HG02678 (cell line): ENCODE results near the gene TLCD4.
"Not testable (repeated sequence)": the region's sequence is repeated elsewhere in the genome, so short reads cannot be mapped to it uniquely, and the experiment has no call there.

Source experiments
- ATAC-seq: cut with Tn5 transposase; IDR thresholded peaks from one replicate; pipeline ENCODE4 v1.9.1; 2021; ENCODE audit warnings: mild to moderate bottlenecking, moderate library complexity; ENCODE audit not compliant: unreplicated experiment

Gene TLCD4

GRCh38 chr1:95117207-95118066, at the start of gene TLCD4:
TLCD4 (plus strand) TSS chr1:95117355; CDS start chr1:95143902, 26,547 bp downstream.
- peak; percentile 52 for ATAC-seq

GRCh38 chr1:95067568-95067967, 49.6 kb upstream of the TLCD4 start:
- ATAC-seq = no peak

- ATAC-seq = no peak
Observed at GRCh38 chr1:95068956-95069709, 48.0 kb upstream of the TLCD4 start.

GRCh38 chr1:95069710-95070093, 47.5 kb upstream of the TLCD4 start:
- no peak for ATAC-seq

GRCh38 chr1:95071539-95071938, 45.6 kb upstream of the TLCD4 start:
- ATAC-seq = no peak

- no peak for ATAC-seq
Observed at GRCh38 chr1:95072117-95072516, 45.0 kb upstream of the TLCD4 start.

GRCh38 chr1:95072532-95073419, 44.4 kb upstream of the TLCD4 start, which contains the start of gene ALG14:
ALG14 (minus strand) TSS chr1:95072951; CDS start chr1:95072898, 53 bp downstream.
- peak; percentile 97 for ATAC-seq

- ATAC-seq = no peak
Observed at GRCh38 chr1:95073446-95073845, 43.7 kb upstream of the TLCD4 start.

GRCh38 chr1:95076034-95076433, 41.1 kb upstream of the TLCD4 start:
- no peak for ATAC-seq

- ATAC-seq = no peak
Observed at GRCh38 chr1:95080446-95080845, 36.7 kb upstream of the TLCD4 start.

GRCh38 chr1:95080879-95081278, 36.3 kb upstream of the TLCD4 start:
- no peak for ATAC-seq

- ATAC-seq = peak; percentile 87
Observed at GRCh38 chr1:95084317-95085176, 32.6 kb upstream of the TLCD4 start.

- no peak for ATAC-seq
Observed at GRCh38 chr1:95085376-95085775, 31.8 kb upstream of the TLCD4 start.

GRCh38 chr1:95086949-95087533, 30.1 kb upstream of the TLCD4 start:
- ATAC-seq = no peak

GRCh38 chr1:95088303-95088702, 28.9 kb upstream of the TLCD4 start:
- ATAC-seq = no peak

GRCh38 chr1:95089650-95090287, 27.4 kb upstream of the TLCD4 start:
- no peak for ATAC-seq

- ATAC-seq = not testable (repeated sequence)
Observed at GRCh38 chr1:95091290-95091689, 25.9 kb upstream of the TLCD4 start.

GRCh38 chr1:95092891-95093290, 24.3 kb upstream of the TLCD4 start:
- ATAC-seq = not testable (repeated sequence)

GRCh38 chr1:95093296-95093695, 23.9 kb upstream of the TLCD4 start:
- no peak for ATAC-seq
